Activated CD8-positive, alpha-beta memory T cell treated with anti-CD3 and anti-CD28 coated beads, Interleukin-2, amount 10 ng/mL, durations not matched to agents 7 days and 5 days (primary cell): ENCODE data around the gene DRD2. TPM values are rescaled to one million over a fixed set of nuclear protein-coding genes. Genes with fewer than 3 reads are reported as not detected.

ENCODE experiments used
- ATAC-seq: fragments of 150-1000 bp; cut with Tn5 transposase; one replicate; pipeline ENCODE4 v1.10.0; 2021; ENCODE audit warnings: moderate library complexity
- CTCF ChIA-PET: fragments of 350-600 bp; sonication (Branson Sonifier 250); formaldehyde crosslinking; loops from one replicate; lab custom pipeline; 2021; ENCODE audit warnings: antibody characterized with exemption; lab: Charles Lee
- DNase-seq: peaks from one replicate; pipeline ENCODE4 v3.0.0-alpha.2; 2020
- H3K27ac Mint-ChIP-seq: one replicate; pipeline ENCODE4 v1.8.0; 2021; ENCODE audit warnings: mild to moderate bottlenecking, mixed read lengths
- H3K27me3 Mint-ChIP-seq: one replicate; pipeline ENCODE4 v1.8.0; 2021; ENCODE audit warnings: mixed read lengths
- H3K36me3 Mint-ChIP-seq: one replicate; pipeline ENCODE4 v1.8.0; 2021; ENCODE audit warnings: mild to moderate bottlenecking, mixed read lengths
- H3K4me1 Mint-ChIP-seq: one replicate; pipeline ENCODE4 v1.8.0; 2021; ENCODE audit warnings: mixed read lengths
- H3K4me3 Mint-ChIP-seq: one replicate; pipeline ENCODE4 v1.8.0; 2021; ENCODE audit warnings: mild to moderate bottlenecking, moderate library complexity, mixed read lengths
- H3K9me3 Mint-ChIP-seq: one replicate; pipeline ENCODE4 v1.8.0; 2022; ENCODE audit warnings: low read depth, mixed read lengths
- total RNA-seq, 2 experiments: library from RNA; stranded (reverse); gene quantifications; one replicate each; pipeline ENCODE4 v1.2.3, GENCODE V29; 2021

DRD2 gene
- total RNA-seq, 2 experiments from 2014 or later, result 0.52 to 1.4 TPM

DNA sequence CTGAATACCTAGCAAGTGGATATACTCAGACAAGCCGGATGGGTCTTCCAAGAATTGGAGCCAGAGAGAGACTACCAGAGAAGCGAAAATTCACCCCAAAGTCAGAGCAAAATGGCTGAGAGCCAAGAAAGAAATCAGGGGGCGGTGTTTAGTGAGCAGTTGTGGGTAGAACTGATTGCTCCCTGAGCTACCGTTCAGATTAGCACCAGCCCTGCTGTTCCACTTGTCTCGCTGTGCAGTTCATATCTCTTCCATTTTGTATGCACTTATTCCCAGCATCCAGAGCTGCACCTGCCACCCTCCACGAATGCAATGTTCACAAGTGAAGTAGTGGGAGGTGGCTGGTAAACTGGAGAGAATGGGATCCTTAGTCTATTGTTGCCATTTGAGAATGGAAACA, 25.5 kb downstream of the DRD2 start:
- Mint-ChIP-seq H3K4me1 (peaks cover 38% of the 10 kb centered on the region), H3K27me3 (peaks cover 13% of the 10 kb centered on the region), H3K36me3 (no peaks in the 10 kb centered on the region), H3K4me3 (no peak overlapping the region), H3K27ac (no peak overlapping the region), H3K9me3 (no peaks in the 10 kb centered on the region)
- CTCF ChIA-PET, result no interaction called here
- DNase-seq (no peak), ATAC-seq (no peak)

GRCh38 chr11:113448316-113448677, 26.9 kb downstream of the DRD2 start:
- no peak overlapping the region for H3K4me3 Mint-ChIP-seq
- peaks cover 40% of the 10 kb centered on the region for H3K4me1 Mint-ChIP-seq
- DNase-seq, result no peak
- CTCF ChIA-PET, result interaction anchor here (1.3 kb wide), 1 partner anchor 17 kb away, joined by 3 read pairs; no protein-coding TSS in a partner anchor
- peaks cover 15% of the 10 kb centered on the region for H3K27me3 Mint-ChIP-seq
- no peaks in the 10 kb centered on the region for H3K9me3 Mint-ChIP-seq
- H3K27ac Mint-ChIP-seq, result no peak overlapping the region
- ATAC-seq, result no peak
- no peaks in the 10 kb centered on the region for H3K36me3 Mint-ChIP-seq

GRCh38 chr11:113447621-113448315, 27.4 kb downstream of the DRD2 start:
- peaks cover 40% of the 10 kb centered on the region for H3K4me1 Mint-ChIP-seq
- H3K27ac Mint-ChIP-seq, result peak overlapping the region; percentile 52
- peak; percentile 55 for DNase-seq
- H3K4me3 Mint-ChIP-seq, result no peak overlapping the region
- CTCF ChIA-PET, result interaction anchor here (1.3 kb wide), 1 partner anchor 16 kb away, joined by 3 read pairs; no protein-coding TSS in a partner anchor
- ATAC-seq, result peak; percentile 62
- no peaks in the 10 kb centered on the region for H3K9me3 Mint-ChIP-seq
- H3K27me3 Mint-ChIP-seq, result peaks cover 18% of the 10 kb centered on the region
- H3K36me3 Mint-ChIP-seq, result no peaks in the 10 kb centered on the region

- H3K4me1 Mint-ChIP-seq, result peaks cover 42% of the 10 kb centered on the region
- peaks cover 26% of the 10 kb centered on the region for H3K27me3 Mint-ChIP-seq
- CTCF ChIA-PET, result no interaction called here
- DNase-seq (no peak), ATAC-seq (no peak)
- H3K27ac Mint-ChIP-seq, result no peak overlapping the region
- no peaks in the 10 kb centered on the region for H3K36me3 Mint-ChIP-seq
- no peaks in the 10 kb centered on the region for H3K9me3 Mint-ChIP-seq
- no peak overlapping the region for H3K4me3 Mint-ChIP-seq
These were observed 28.3 kb downstream of the DRD2 start for GRCh38 chr11:113446938-113447337.

DNA sequence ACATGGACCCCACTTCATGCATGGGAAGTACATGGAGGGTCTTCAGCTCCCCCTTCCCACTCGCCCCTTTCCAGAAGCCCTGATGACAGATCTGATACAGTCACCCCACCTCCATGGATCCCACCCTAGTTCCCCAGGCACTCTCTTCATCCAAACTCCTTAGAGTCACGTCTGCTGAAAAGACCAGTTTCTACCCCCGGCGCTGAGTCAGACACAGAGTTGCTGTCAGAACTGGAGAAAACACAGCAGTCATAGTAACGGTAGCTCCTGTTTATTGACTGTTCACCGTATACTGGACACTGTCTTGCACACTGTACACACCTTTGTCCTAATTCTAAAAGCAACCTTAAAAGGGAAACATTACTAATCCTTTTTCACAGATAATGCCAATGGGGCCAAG, 29.1 kb downstream of the DRD2 start:
- DNase-seq (peak; percentile 74), ATAC-seq (peak; percentile 87)
- CTCF ChIA-PET, result no interaction called here
- Mint-ChIP-seq H3K27me3 (peaks cover 30% of the 10 kb centered on the region), H3K4me3 (no peak overlapping the region), H3K4me1 (peaks cover 42% of the 10 kb centered on the region), H3K27ac (peak overlapping the region; percentile 65), H3K9me3 (no peaks in the 10 kb centered on the region), H3K36me3 (no peaks in the 10 kb centered on the region)

- no peaks in the 10 kb centered on the region for H3K9me3 Mint-ChIP-seq
- peaks cover 33% of the 10 kb centered on the region for H3K27me3 Mint-ChIP-seq
- no peak overlapping the region for H3K27ac Mint-ChIP-seq
- DNase-seq (no peak), ATAC-seq (no peak)
- no peaks in the 10 kb centered on the region for H3K36me3 Mint-ChIP-seq
- peaks cover 48% of the 10 kb centered on the region for H3K4me1 Mint-ChIP-seq
- CTCF ChIA-PET, result no interaction called here
- H3K4me3 Mint-ChIP-seq, result no peak overlapping the region
These were observed 30.6 kb downstream of the DRD2 start for GRCh38 chr11:113444502-113445123.

DNA sequence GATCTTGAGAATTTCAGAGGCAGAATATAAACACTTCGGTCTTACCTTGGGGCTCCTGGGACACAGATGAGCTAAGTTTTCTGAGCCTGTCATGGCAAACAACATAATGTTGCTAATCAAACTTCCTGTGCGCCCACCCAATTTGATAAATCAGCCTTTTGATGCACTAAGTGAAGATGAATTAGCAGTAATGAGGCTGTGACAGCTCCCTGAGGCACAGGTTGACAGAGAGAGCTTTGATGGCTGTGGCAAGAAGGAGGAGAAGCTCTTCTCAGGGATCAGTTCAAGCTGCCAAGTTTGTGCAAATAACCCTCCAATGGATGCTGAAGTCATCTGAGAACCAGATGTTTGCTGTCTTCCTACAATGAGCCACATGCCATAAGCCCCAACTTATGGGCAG, 34.4 kb downstream of the DRD2 start:
- Mint-ChIP-seq H3K36me3 (no peaks in the 10 kb centered on the region), H3K9me3 (no peaks in the 10 kb centered on the region), H3K27ac (no peak overlapping the region), H3K27me3 (peaks cover 33% of the 10 kb centered on the region), H3K4me1 (peaks cover 24% of the 10 kb centered on the region), H3K4me3 (no peak overlapping the region)
- ATAC-seq (no peak), DNase-seq (no peak)
- CTCF ChIA-PET, result no interaction called here

GRCh38 chr11:113436672-113437252, 38.4 kb downstream of the DRD2 start:
- no peaks in the 10 kb centered on the region for H3K9me3 Mint-ChIP-seq
- H3K36me3 Mint-ChIP-seq, result no peaks in the 10 kb centered on the region
- DNase-seq, result no peak
- peaks cover 26% of the 10 kb centered on the region for H3K27me3 Mint-ChIP-seq
- CTCF ChIA-PET, result no interaction called here
- peaks cover 10% of the 10 kb centered on the region for H3K4me1 Mint-ChIP-seq
- no peak overlapping the region for H3K4me3 Mint-ChIP-seq
- H3K27ac Mint-ChIP-seq, result no peak overlapping the region
- no peak for ATAC-seq

DNA sequence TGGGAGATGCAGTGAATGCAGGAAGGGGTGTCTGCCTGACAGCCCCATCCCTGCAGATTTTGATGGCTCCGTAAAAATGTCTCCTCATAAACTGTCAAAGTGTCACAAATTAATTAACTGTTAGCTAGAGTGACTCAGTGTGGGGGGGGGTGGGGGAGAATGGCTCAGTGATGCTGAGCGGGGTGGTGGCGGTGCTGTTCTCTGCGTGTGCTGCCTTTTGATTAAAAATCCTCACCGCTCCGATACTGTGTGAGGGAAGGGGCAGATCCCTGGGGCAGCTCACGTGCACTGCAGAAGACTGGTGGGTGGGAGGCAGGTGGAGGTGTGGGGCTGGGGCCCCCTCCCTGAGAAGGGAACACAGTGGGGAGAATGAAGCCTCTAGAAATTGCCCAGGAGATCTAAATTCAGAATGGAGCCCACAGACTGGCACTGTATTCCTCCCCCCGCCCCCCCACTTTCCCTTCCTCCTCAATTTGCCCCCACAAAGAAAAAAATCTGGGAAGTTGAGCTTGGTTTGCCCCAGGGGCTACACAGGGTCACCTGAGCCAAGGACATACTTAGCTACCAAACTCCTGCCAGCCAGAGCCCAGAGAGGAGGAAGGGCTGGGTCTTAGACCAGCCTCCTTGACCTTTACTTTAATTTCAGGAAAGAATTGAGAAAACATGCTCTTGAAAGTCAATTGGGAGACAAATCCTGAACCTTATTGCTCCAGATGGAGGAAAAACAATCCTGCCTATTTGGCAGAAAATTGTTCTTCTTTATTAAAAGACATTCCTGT, 39.8 kb downstream of the DRD2 start:
- DNase-seq, result no peak
- Mint-ChIP-seq H3K27me3 (peaks cover 18% of the 10 kb centered on the region), H3K4me1 (peaks cover 10% of the 10 kb centered on the region), H3K36me3 (no peaks in the 10 kb centered on the region), H3K9me3 (no peaks in the 10 kb centered on the region), H3K27ac (no peak overlapping the region), H3K4me3 (no peak overlapping the region)
- no peak for ATAC-seq
- CTCF ChIA-PET, result no interaction called here

DNA sequence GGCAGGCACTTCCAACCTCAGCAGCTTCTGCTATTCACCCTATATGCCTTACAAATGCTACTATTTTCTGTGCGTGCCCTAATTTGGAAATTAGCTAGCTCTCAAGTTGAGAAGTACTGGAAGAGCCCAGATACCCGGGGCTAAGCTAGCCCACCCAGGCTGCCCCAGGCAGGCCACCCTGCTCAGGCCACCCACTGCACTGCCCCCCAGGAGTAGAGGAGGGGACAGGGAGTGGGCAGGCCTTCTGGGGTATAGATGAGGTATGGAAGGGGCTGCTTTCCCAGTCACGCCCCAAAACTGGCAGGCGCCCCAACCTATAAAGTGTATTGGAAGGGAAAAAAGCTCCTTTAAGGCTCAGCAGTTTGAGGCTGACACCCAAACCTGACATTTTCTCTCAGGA, 43.5 kb downstream of the DRD2 start:
- CTCF ChIA-PET, result interaction anchor here (1.4 to 1.8 kb wide), 2 partner anchors 10 to 17 kb away, joined by 3 to 5 read pairs; no protein-coding TSS in a partner anchor
- Mint-ChIP-seq H3K27me3 (peaks cover 13% of the 10 kb centered on the region), H3K27ac (no peak overlapping the region), H3K4me1 (peaks cover 4% of the 10 kb centered on the region), H3K4me3 (no peak overlapping the region), H3K9me3 (no peaks in the 10 kb centered on the region), H3K36me3 (no peaks in the 10 kb centered on the region)
- ATAC-seq, result no peak
- DNase-seq, result no peak

GRCh38 chr11:113426686-113427085, 48.5 kb downstream of the DRD2 start:
- DNase-seq (no peak), ATAC-seq (no peak)
- Mint-ChIP-seq H3K4me1 (peaks cover 4% of the 10 kb centered on the region), H3K27ac (no peak overlapping the region), H3K4me3 (no peak overlapping the region), H3K36me3 (no peaks in the 10 kb centered on the region), H3K27me3 (no peaks in the 10 kb centered on the region), H3K9me3 (no peaks in the 10 kb centered on the region)
- CTCF ChIA-PET, result no interaction called here

GRCh38 chr11:113420808-113421207, 54.4 kb downstream of the DRD2 start:
- peaks cover 6% of the 10 kb centered on the region for H3K27me3 Mint-ChIP-seq
- no peak overlapping the region for H3K4me3 Mint-ChIP-seq
- no peaks in the 10 kb centered on the region for H3K9me3 Mint-ChIP-seq
- H3K27ac Mint-ChIP-seq, result no peak overlapping the region
- no peak for DNase-seq
- no peaks in the 10 kb centered on the region for H3K36me3 Mint-ChIP-seq
- no peak for ATAC-seq
- H3K4me1 Mint-ChIP-seq, result peaks cover 18% of the 10 kb centered on the region
- CTCF ChIA-PET, result no interaction called here

DNA sequence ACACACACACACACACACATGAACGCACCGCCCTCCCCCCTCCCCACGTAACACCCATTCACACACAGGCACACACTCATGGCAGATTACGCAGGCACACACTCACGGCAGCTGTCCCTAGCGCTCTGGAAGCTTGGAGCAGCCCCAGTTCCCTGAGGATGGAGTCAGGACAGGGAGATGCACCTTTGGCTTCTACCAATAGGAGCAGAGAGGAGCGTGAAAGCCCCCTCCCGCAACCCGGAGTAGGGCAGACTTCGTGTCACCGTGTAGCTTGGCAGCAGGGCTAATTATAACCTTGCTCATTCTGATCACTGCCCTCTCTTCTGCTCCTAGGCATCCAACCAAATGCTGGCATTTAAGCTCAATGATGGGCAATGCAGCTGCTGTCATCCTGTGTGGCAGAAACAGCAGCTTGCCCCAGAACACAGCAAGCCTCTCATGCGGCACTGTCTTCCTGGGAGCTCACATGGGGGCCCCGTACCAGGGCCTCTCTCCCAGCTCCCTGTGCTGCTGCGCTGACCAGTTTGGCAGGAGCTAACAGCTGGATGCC, 55.7 kb downstream of the DRD2 start:
- Mint-ChIP-seq H3K36me3 (no peaks in the 10 kb centered on the region), H3K9me3 (no peaks in the 10 kb centered on the region), H3K27ac (no peak overlapping the region), H3K4me3 (no peak overlapping the region), H3K27me3 (peaks cover 8% of the 10 kb centered on the region), H3K4me1 (peaks cover 18% of the 10 kb centered on the region)
- ATAC-seq (no peak), DNase-seq (no peak)
- CTCF ChIA-PET, result no interaction called here
